Measurements from ENCODE around the gene LRRN4CL. TPM values are rescaled to one million over a fixed set of nuclear protein-coding genes. Genes with fewer than 3 reads are reported as not detected.

LRRN4CL gene
- total and polyA plus RNA-seq, 7 donors: 0.23 to 40.4 (median 28.5) TPM

DNA sequence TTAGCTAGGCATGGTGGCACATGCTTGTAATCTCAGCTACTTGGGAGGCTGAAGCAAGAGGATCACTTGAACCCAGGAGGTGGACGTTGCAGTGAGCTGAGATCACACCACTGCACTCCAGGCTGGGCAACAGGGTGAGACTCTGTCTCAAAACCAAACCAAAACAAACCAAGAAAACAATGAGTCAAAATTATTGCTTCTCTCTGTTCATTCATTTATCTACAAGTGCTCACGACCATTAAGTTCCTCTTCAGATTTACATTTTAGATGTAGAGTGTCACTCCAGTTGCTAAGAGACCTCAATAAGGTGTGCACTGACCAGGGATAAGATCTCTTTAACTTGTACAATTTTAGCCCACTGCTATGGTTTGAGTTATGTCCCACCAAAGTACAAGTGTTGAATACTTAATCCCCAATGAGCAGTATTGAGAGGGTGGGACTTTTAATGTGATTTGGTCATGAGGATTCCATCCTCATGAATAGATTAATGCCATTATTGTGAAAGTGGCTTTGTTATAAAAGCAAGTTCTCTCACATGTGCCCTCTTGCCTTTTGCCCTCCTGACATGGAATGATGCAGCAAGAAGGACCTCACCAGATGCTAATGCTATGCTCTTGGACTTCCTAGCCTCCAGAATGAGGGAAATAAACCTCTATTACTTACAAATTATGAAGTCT lies 30.1 kb upstream of the LRRN4CL start:
- 77 to 81% methylated on average over 2 of the region's 2 CpGs for WGBS, 2 donors
- DNase-seq: no peak
- peaks cover 0 to 18% (median 14%) of the 10 kb centered on the region in 4 donors for H3K4me1 ChIP-seq
- TF ChIP-seq, protein P1, sequence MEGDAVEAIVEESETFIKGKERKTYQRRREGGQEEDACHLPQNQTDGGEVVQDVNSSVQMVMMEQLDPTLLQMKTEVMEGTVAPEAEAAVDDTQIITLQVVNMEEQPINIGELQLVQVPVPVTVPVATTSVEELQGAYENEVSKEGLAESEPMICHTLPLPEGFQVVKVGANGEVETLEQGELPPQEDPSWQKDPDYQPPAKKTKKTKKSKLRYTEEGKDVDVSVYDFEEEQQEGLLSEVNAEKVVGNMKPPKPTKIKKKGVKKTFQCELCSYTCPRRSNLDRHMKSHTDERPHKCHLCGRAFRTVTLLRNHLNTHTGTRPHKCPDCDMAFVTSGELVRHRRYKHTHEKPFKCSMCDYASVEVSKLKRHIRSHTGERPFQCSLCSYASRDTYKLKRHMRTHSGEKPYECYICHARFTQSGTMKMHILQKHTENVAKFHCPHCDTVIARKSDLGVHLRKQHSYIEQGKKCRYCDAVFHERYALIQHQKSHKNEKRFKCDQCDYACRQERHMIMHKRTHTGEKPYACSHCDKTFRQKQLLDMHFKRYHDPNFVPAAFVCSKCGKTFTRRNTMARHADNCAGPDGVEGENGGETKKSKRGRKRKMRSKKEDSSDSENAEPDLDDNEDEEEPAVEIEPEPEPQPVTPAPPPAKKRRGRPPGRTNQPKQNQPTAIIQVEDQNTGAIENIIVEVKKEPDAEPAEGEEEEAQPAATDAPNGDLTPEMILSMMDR (IDR thresholded peaks at IDR 0.05): no peak
- H3K9me3 ChIP-seq: no peaks in the 10 kb centered on the region
- peaks cover 84 to 99% (median 92%) of the 10 kb centered on the region in 4 donors for H3K36me3 ChIP-seq
- H3K27me3 ChIP-seq: no peaks in the 10 kb centered on the region
- H3K4me3 ChIP-seq: no peak overlapping the region
- intact Hi-C loops (cut with DNase I): no loop called here
- no peak overlapping the region for H3K27ac ChIP-seq

GRCh38 chr11:62716816-62717215 lies 27.5 kb upstream of the LRRN4CL start:
- Histone ChIP-seq H3K27ac (no peak overlapping the region), H3K9me3 (no peaks in the 10 kb centered on the region), H3K36me3 (peaks cover 78 to 99% (median 84%) of the 10 kb centered on the region in 4 donors), H3K27me3 (no peaks in the 10 kb centered on the region), H3K4me3 (no peak overlapping the region), H3K4me1 (peaks cover 0 to 3% (median 0%) of the 10 kb centered on the region in 4 donors)
- DNase-seq: no peak
- intact Hi-C loops (cut with DNase I): no loop called here
- no peak for TF ChIP-seq POLR2AphosphoS5 (IDR thresholded peaks at IDR 0.05)
- TF ChIP-seq POLR2A (IDR thresholded peaks at IDR 0.05): no peak
- 90 to 96% methylated on average over 11 of the region's 11 CpGs for WGBS, 2 donors

DNA sequence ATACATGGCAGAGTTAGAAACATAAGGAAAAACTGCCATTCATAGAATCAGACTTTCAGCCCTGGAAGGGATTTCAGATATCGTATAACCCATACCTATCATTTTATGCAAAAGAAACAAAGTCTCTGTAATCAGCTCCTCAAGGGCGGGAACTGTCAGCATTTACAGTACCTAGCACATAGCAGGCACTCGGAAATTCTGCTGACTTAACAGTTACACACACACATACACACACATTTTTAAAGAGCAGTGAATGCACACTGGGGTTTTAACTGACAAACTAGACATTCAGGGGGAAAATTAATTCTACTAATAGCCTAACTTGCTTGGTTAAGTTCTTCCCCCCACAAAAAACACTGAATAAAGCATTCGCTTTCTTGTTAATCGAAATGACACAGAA lies 26.9 kb upstream of the LRRN4CL start:
- no peak for TF ChIP-seq POLR2A (IDR thresholded peaks at IDR 0.05)
- intact Hi-C loops (cut with DNase I): no loop called here
- DNase-seq: no peak
- 80 to 86% methylated on average over 5 of the region's 5 CpGs for WGBS, 2 donors
- H3K9me3 ChIP-seq: no peaks in the 10 kb centered on the region
- no peak overlapping the region for H3K4me3 ChIP-seq
- no peak overlapping the region for H3K27ac ChIP-seq
- peaks cover 72 to 99% (median 82%) of the 10 kb centered on the region in 4 donors for H3K36me3 ChIP-seq
- H3K27me3 ChIP-seq: no peaks in the 10 kb centered on the region
- no peaks in the 10 kb centered on the region for H3K4me1 ChIP-seq

DNA sequence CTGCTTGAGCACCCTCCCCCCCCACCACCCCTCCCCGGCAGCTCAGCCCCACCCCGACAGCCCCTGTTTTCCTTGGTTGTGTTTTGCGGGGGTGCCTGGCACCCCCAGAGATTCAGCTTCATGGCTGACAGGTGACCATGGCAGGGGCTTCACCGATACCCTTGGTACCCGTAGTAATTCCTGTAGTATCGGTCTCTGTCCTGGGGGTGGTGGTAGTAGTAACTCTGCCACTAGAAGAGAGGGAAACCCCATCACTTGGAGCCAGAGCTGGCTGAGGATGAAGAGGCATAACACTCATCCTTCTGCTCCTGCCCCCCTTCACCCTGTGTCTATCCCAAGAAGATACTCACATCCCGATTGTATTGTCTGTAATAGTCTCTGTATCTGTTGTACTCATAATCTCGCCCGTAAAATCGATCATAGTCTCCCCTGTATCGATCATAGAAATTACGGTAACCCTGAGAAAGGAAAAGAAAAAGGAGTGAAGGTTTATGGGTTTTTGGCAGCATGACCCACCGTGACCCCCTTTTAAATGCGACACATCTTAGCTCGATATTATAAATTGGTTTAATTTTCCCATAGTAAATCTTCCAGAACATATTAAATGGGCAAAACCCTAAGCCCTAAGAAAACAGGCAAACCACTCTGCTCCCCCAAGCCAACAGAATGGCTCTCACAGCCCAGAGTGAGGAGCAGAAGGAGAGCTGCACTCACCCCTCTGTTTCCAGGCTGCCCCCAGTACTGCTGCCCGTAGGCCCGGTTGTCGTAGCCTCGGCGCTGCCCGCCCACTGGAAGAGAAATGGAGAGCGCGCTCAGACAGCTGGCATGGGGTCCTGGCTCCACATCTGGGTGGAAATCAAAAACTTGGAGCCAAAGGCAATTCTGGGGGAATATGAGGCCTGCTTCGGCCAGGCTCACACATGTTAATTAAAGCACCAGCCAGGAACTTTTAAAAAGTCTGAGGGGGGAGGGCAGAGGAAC lies 26.1 kb upstream of the LRRN4CL start:
- Histone ChIP-seq H3K9me3 (no peaks in the 10 kb centered on the region), H3K36me3 (peaks cover 65 to 99% (median 78%) of the 10 kb centered on the region in 4 donors), H3K4me1 (peaks cover 0 to 4% (median 2%) of the 10 kb centered on the region in 4 donors), H3K27ac (no peak overlapping the region), H3K27me3 (no peaks in the 10 kb centered on the region), H3K4me3 (no peak overlapping the region)
- no peak for TF ChIP-seq POLR2AphosphoS5 (IDR thresholded peaks at IDR 0.05)
- no peak for TF ChIP-seq POLR2A (IDR thresholded peaks at IDR 0.05)
- TF ChIP-seq, protein P1 (IDR thresholded peaks at IDR 0.05): no peak
- no peak for TF ChIP-seq EP300 (IDR thresholded peaks at IDR 0.05)
- WGBS, 2 donors: 90 to 93% methylated on average over 24 of the region's 24 CpGs
- intact Hi-C loops (cut with DNase I): no loop called here
- DNase-seq: no peak

- Histone ChIP-seq H3K4me1 (peaks cover 0 to 17% (median 14%) of the 10 kb centered on the region in 4 donors), H3K4me3 (no peak overlapping the region), H3K27ac (peak overlapping the region in 1 of 4 donors; percentile 14), H3K27me3 (no peaks in the 10 kb centered on the region), H3K36me3 (peaks cover 45 to 80% (median 60%) of the 10 kb centered on the region in 4 donors), H3K9me3 (no peaks in the 10 kb centered on the region)
- no peak for TF ChIP-seq POLR2AphosphoS5 (IDR thresholded peaks at IDR 0.05)
- TF ChIP-seq, protein P1 (IDR thresholded peaks at IDR 0.05): no peak
- TF ChIP-seq EP300 (IDR thresholded peaks at IDR 0.05): no peak
- TF ChIP-seq POLR2A (IDR thresholded peaks at IDR 0.05): no peak
- DNase-seq: no peak
- intact Hi-C loops (cut with DNase I): no loop called here
- WGBS, 2 donors: 26 to 73% methylated on average over 2 of the region's 2 CpGs
These were observed 24.0 kb upstream of the LRRN4CL start for GRCh38 chr11:62713343-62713742.
